HEK293 (cell line): Measurements from ENCODE around the gene SEC11A.

Source experiments
- ATF2 ChIP-seq: fragments of 450-650 bp; formaldehyde crosslinking; IDR thresholded peaks from 2 replicates; pipeline ENCODE4 v1.5.1; 2016; ENCODE audit warnings: missing biosample characterization, missing genetic modification characterization, low read depth
- CTCF ChIP-seq: fragments of 450-650 bp; formaldehyde crosslinking; IDR thresholded peaks from 2 replicates; pipeline ENCODE4 v1.5.1; 2016; ENCODE audit warnings: missing biosample characterization, missing genetic modification characterization
- KLF8 ChIP-seq: fragments of 450-650 bp; formaldehyde crosslinking; IDR thresholded peaks from 2 replicates; pipeline ENCODE4 v1.5.1; 2016; ENCODE audit warnings: missing biosample characterization, missing genetic modification characterization
- KLF9 ChIP-seq: fragments of 450-650 bp; formaldehyde crosslinking; IDR thresholded peaks from 2 replicates; pipeline ENCODE4 v1.5.1; 2016; ENCODE audit warnings: missing biosample characterization, missing genetic modification characterization, low read depth
- REPIN1 ChIP-seq: fragments of 450-650 bp; formaldehyde crosslinking; IDR thresholded peaks from 2 replicates; pipeline ENCODE4 v1.5.1; 2017; ENCODE audit warnings: missing biosample characterization, missing genetic modification characterization, low read depth
- REST ChIP-seq: fragments of 450-650 bp; formaldehyde crosslinking; IDR thresholded peaks from 2 replicates; pipeline ENCODE4 v1.5.1; 2016; ENCODE audit warnings: missing biosample characterization, missing genetic modification characterization
- SP2 ChIP-seq: fragments of 450-650 bp; formaldehyde crosslinking; IDR thresholded peaks from 2 replicates; pipeline ENCODE4 v1.5.1; 2016; ENCODE audit warnings: missing biosample characterization, missing genetic modification characterization
- YY1 ChIP-seq: fragments of 450-650 bp; formaldehyde crosslinking; IDR thresholded peaks from 2 replicates; pipeline ENCODE4 v1.5.1; 2018; ENCODE audit warnings: missing biosample characterization, missing genetic modification characterization
- ZBTB10 ChIP-seq: fragments of 450-650 bp; formaldehyde crosslinking; IDR thresholded peaks from 2 replicates; pipeline ENCODE4 v1.5.1; 2016; ENCODE audit warnings: missing biosample characterization, missing genetic modification characterization
- ZBTB49 ChIP-seq: fragments of 450-650 bp; formaldehyde crosslinking; IDR thresholded peaks from 2 replicates; pipeline ENCODE4 v1.5.1; 2016; ENCODE audit warnings: missing biosample characterization, missing genetic modification characterization, low read depth
- ZEB2 ChIP-seq: fragments of 450-650 bp; formaldehyde crosslinking; IDR thresholded peaks from 2 replicates; pipeline ENCODE4 v1.5.1; 2016; ENCODE audit warnings: missing biosample characterization, missing genetic modification characterization
- ZNF184 ChIP-seq: fragments of 450-650 bp; IDR thresholded peaks from 2 replicates; pipeline ENCODE4 v1.5.1; 2018; ENCODE audit warnings: missing biosample characterization, mild to moderate bottlenecking, missing genetic modification characterization
- ZNF555 ChIP-seq: fragments of 450-650 bp; formaldehyde crosslinking; conservative IDR thresholded peaks from 2 replicates; pipeline ENCODE4 v1.5.1; 2017; ENCODE audit warnings: missing biosample characterization, mild to moderate bottlenecking, missing genetic modification characterization, inconsistent platforms
- ZNF777 ChIP-seq: fragments of 450-650 bp; formaldehyde crosslinking; IDR thresholded peaks from 2 replicates; pipeline ENCODE4 v1.5.1; 2017; ENCODE audit warnings: missing biosample characterization, missing genetic modification characterization, borderline replicate concordance

GRCh38 chr15:84671211-84671610 is 44.7 kb downstream of the SEC11A start:
- TF ChIP-seq REPIN1 (tag by site-specific recombination): no peak
- no peak for TF ChIP-seq CTCF (tag by site-specific recombination)
- TF ChIP-seq KLF8 (tag by site-specific recombination): no peak
- no peak for TF ChIP-seq ZBTB49
- TF ChIP-seq ZBTB10 (tag by site-specific recombination): no peak
- no peak for TF ChIP-seq KLF9
- TF ChIP-seq ZNF555: no peak
- TF ChIP-seq SP2 (tag by site-specific recombination): no peak
- no peak for TF ChIP-seq ATF2
- no peak for TF ChIP-seq ZNF777 (tag by site-specific recombination)
- TF ChIP-seq YY1 (tag by site-specific recombination): no peak
- no peak for TF ChIP-seq REST (tag by site-specific recombination)
- no peak for TF ChIP-seq ZNF184 (tag by site-specific recombination)
- no peak for TF ChIP-seq ZEB2 (tag by site-specific recombination)
